HepG2 (cell line): Measurements from ENCODE around the gene RNF13. TPM values are rescaled to one million over a fixed set of nuclear protein-coding genes. Genes with fewer than 3 reads are reported as not detected.

Experiments
- FOXA3 ChIP-seq: IDR thresholded peaks from 2 replicates; pipeline ENCODE4 v1.6.1; 2016; ENCODE audit warnings: missing genetic modification reagents, missing compliant biosample characterization
- HDAC6 ChIP-seq: fragments of 200-600 bp; sonication (generic); IDR thresholded peaks from 2 replicates; pipeline ENCODE4 v1.7.0; 2017; ENCODE audit warnings: mild to moderate bottlenecking, antibody characterized with exemption, low read length, low read depth
- KLF15 ChIP-seq: sonication (generic); formaldehyde crosslinking; IDR thresholded peaks from 2 replicates; pipeline ENCODE4 v1.8.1; 2023; ENCODE audit warnings: borderline replicate concordance, mild to moderate bottlenecking, inconsistent platforms, missing genetic modification reagents, mixed read lengths
- MAZ ChIP-seq, 2 experiments: sonication (generic) in 1 of 2; formaldehyde crosslinking in 1 of 2; IDR thresholded peaks; 2 replicates each; pipeline versions ENCODE4 v1.5.0 to v1.6.1; 2012 to 2020; ENCODE audit warnings: low read depth in 2 of 2, mild to moderate bottlenecking in 2 of 2, borderline replicate concordance in 1 of 2, improper control_type of control experiment in 1 of 2, low read length in 1 of 2, missing genetic modification reagents in 1 of 2, moderate library complexity in 1 of 2
- NR1H2 ChIP-seq: sonication (generic); formaldehyde crosslinking; IDR thresholded peaks from 2 replicates; pipeline ENCODE4 v1.8.1; 2022; ENCODE audit warnings: low read depth, missing genetic modification reagents, borderline replicate concordance
- SATB2 ChIP-seq: sonication (generic); formaldehyde crosslinking; IDR thresholded peaks from 2 replicates; pipeline ENCODE4 v1.5.0; 2020; ENCODE audit warnings: missing genetic modification reagents
- SNAPC2 ChIP-seq: sonication (generic); formaldehyde crosslinking; IDR thresholded peaks from 2 replicates; pipeline ENCODE4 v1.8.1; 2022; ENCODE audit warnings: mild to moderate bottlenecking, missing genetic modification reagents
- TBL1XR1 ChIP-seq: fragments of 150-350 bp; IDR thresholded peaks from 2 replicates; pipeline ENCODE4 v1.6.1; 2014; ENCODE audit warnings: borderline replicate concordance, low read length; ENCODE audit not compliant: partially characterized antibody
- TOPORS ChIP-seq: sonication (generic); formaldehyde crosslinking; IDR thresholded peaks from 2 replicates; pipeline ENCODE4 v1.8.0; 2023; ENCODE audit warnings: mild to moderate bottlenecking, missing genetic modification reagents
- ZBTB21 ChIP-seq: sonication (generic); formaldehyde crosslinking; IDR thresholded peaks from 2 replicates; pipeline ENCODE4 v1.4.0; 2020; ENCODE audit warnings: missing genetic modification reagents
- ZNF160 ChIP-seq: sonication (generic); formaldehyde crosslinking; IDR thresholded peaks from 2 replicates; pipeline ENCODE4 v1.8.0; 2022; ENCODE audit warnings: mild to moderate bottlenecking, inconsistent platforms, missing genetic modification reagents
- ZNF326 ChIP-seq: sonication (generic); formaldehyde crosslinking; IDR thresholded peaks from 2 replicates; pipeline ENCODE4 v1.4.0; 2020; ENCODE audit warnings: missing genetic modification reagents, borderline replicate concordance
- ZNF460 ChIP-seq: sonication (generic); formaldehyde crosslinking; IDR thresholded peaks from 2 replicates; pipeline ENCODE4 v1.5.1; 2020; ENCODE audit warnings: missing genetic modification reagents, mild to moderate bottlenecking, borderline replicate concordance
- ZSCAN12 ChIP-seq: sonication (generic); formaldehyde crosslinking; IDR thresholded peaks from 2 replicates; pipeline ENCODE4 v1.9.0; 2021; ENCODE audit warnings: mild to moderate bottlenecking, missing genetic modification reagents
- polyA plus RNA-seq, 8 experiments: library from polyadenylated mRNA; depleted of rRNA in 3 of 8; stranded (reverse) in 7 of 8; unstranded in 1 of 8; fragments of >200 nt; fragmentation: Illumina TruSeq in 4 of 8; extraction: Trizol in 4 of 8; gene quantifications; 2 replicates each; pipeline versions ENCODE4 v1.2.1 to v1.2.3, GENCODE V29; 2011 to 2016; ENCODE audit warnings: low read depth in 4 of 8, missing spikeins in 1 of 8, mixed read lengths in 1 of 8; ENCODE audit not compliant: insufficient read depth in 1 of 8
- total RNA-seq, 5 experiments: library from RNA; depleted of rRNA; stranded (reverse); fragments of >200 nt; fragmentation: Illumina TruSeq; extraction: Trizol; gene quantifications; 2 replicates each; pipeline ENCODE4 v1.2.3, GENCODE V29; 2016; ENCODE audit warnings: low read depth in 1 of 5
- TF ChIP-seq, protein P1 (sequence below): sonication (generic); formaldehyde crosslinking; conservative IDR thresholded peaks from 2 replicates; pipeline ENCODE4 v1.4.0; 2020; ENCODE audit warnings: missing genetic modification reagents
- TF ChIP-seq, protein P2 (sequence below), 2 experiments: fragments of 450-650 bp in 1 of 2; sonication (generic) in 1 of 2; formaldehyde crosslinking; IDR thresholded peaks; 2 replicates each; pipeline versions ENCODE4 v1.5.0 to v1.8.0; 2020 to 2022; ENCODE audit warnings: mild to moderate bottlenecking in 1 of 2, missing genetic modification reagents in 1 of 2
- TF ChIP-seq, protein P3 (sequence below): sonication (generic); formaldehyde crosslinking; IDR thresholded peaks from 2 replicates; pipeline ENCODE4 v1.4.0; 2020; ENCODE audit warnings: mild to moderate bottlenecking, missing genetic modification reagents

Gene RNF13
- total and polyA plus RNA-seq, 2 of the 13 experiments (the other 11 are each of a cell fraction or from before 2014, with no cell fraction given): 39.8 to 46.0 TPM

DNA sequence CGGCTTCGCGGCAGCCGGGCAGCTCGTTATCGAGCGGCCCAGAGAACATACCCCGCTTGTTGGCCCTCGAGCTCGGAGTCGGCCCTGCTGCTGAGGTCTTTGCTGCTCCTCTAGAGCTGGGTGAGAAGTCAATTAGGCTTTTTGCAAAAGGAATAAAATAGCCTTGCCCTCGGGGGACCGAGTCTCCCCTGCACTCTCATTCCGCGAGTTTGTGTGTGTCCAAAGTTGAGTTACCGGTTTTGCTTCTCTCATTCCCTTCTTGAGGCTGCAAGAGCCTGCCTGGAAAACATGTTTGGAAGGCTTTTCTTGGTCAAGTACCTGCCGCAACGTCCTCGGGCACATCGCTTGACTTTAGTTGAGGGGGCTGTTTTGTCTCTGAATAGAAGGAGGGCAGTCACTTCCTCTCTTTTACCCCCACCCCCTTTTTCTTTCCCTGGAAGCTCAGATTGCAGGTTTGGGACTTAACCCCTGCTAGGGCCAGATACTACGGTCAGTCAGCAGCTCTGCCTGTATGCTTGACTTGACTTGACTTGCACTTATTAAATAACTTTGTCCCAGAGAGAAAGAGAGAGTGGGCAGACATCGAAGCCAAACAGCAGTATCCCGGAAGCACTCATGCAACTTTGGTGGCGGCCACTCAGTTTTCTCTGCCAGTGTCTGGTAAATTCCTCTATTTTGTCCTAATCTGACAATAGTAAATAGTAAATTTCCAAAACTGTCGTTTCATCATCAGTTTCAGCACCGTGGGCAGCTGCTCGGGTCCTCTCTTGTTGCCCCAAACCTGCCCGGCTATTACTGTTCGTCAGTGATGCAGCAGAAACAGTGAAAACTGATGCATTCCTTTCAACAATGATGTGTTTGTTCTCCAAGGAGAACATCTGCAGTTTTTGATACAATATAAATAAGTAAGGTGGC, 609 bp downstream of the RNF13 start (continued):
- TF ChIP-seq, protein P1, sequence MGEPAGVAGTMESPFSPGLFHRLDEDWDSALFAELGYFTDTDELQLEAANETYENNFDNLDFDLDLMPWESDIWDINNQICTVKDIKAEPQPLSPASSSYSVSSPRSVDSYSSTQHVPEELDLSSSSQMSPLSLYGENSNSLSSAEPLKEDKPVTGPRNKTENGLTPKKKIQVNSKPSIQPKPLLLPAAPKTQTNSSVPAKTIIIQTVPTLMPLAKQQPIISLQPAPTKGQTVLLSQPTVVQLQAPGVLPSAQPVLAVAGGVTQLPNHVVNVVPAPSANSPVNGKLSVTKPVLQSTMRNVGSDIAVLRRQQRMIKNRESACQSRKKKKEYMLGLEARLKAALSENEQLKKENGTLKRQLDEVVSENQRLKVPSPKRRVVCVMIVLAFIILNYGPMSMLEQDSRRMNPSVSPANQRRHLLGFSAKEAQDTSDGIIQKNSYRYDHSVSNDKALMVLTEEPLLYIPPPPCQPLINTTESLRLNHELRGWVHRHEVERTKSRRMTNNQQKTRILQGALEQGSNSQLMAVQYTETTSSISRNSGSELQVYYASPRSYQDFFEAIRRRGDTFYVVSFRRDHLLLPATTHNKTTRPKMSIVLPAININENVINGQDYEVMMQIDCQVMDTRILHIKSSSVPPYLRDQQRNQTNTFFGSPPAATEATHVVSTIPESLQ (CRISPR knock-in tag): no peak
- no peak for TF ChIP-seq ZNF326 (CRISPR knock-in tag)
- TF ChIP-seq TOPORS (CRISPR knock-in tag): no peak
- no peak for TF ChIP-seq FOXA3 (CRISPR knock-in tag)
- no peak for TF ChIP-seq SNAPC2 (CRISPR knock-in tag)
- TF ChIP-seq ZNF460 (CRISPR knock-in tag): no peak
- no peak for TF ChIP-seq HDAC6
- 0 out of 2 replicates have a peak, but pooled peaks have one; percentile 44 for TF ChIP-seq KLF15
- TF ChIP-seq ZNF160 (CRISPR knock-in tag): no peak
- TF ChIP-seq SATB2 (CRISPR knock-in tag): no peak
- TF ChIP-seq, protein P2, sequence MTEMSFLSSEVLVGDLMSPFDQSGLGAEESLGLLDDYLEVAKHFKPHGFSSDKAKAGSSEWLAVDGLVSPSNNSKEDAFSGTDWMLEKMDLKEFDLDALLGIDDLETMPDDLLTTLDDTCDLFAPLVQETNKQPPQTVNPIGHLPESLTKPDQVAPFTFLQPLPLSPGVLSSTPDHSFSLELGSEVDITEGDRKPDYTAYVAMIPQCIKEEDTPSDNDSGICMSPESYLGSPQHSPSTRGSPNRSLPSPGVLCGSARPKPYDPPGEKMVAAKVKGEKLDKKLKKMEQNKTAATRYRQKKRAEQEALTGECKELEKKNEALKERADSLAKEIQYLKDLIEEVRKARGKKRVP (CRISPR knock-in tag; IDR thresholded peaks at IDR 0.05): peak in 1 of 2 experiments; percentile 56; a peak in 1 of 4 replicates
- no peak for TF ChIP-seq TBL1XR1
- TF ChIP-seq, protein P3, sequence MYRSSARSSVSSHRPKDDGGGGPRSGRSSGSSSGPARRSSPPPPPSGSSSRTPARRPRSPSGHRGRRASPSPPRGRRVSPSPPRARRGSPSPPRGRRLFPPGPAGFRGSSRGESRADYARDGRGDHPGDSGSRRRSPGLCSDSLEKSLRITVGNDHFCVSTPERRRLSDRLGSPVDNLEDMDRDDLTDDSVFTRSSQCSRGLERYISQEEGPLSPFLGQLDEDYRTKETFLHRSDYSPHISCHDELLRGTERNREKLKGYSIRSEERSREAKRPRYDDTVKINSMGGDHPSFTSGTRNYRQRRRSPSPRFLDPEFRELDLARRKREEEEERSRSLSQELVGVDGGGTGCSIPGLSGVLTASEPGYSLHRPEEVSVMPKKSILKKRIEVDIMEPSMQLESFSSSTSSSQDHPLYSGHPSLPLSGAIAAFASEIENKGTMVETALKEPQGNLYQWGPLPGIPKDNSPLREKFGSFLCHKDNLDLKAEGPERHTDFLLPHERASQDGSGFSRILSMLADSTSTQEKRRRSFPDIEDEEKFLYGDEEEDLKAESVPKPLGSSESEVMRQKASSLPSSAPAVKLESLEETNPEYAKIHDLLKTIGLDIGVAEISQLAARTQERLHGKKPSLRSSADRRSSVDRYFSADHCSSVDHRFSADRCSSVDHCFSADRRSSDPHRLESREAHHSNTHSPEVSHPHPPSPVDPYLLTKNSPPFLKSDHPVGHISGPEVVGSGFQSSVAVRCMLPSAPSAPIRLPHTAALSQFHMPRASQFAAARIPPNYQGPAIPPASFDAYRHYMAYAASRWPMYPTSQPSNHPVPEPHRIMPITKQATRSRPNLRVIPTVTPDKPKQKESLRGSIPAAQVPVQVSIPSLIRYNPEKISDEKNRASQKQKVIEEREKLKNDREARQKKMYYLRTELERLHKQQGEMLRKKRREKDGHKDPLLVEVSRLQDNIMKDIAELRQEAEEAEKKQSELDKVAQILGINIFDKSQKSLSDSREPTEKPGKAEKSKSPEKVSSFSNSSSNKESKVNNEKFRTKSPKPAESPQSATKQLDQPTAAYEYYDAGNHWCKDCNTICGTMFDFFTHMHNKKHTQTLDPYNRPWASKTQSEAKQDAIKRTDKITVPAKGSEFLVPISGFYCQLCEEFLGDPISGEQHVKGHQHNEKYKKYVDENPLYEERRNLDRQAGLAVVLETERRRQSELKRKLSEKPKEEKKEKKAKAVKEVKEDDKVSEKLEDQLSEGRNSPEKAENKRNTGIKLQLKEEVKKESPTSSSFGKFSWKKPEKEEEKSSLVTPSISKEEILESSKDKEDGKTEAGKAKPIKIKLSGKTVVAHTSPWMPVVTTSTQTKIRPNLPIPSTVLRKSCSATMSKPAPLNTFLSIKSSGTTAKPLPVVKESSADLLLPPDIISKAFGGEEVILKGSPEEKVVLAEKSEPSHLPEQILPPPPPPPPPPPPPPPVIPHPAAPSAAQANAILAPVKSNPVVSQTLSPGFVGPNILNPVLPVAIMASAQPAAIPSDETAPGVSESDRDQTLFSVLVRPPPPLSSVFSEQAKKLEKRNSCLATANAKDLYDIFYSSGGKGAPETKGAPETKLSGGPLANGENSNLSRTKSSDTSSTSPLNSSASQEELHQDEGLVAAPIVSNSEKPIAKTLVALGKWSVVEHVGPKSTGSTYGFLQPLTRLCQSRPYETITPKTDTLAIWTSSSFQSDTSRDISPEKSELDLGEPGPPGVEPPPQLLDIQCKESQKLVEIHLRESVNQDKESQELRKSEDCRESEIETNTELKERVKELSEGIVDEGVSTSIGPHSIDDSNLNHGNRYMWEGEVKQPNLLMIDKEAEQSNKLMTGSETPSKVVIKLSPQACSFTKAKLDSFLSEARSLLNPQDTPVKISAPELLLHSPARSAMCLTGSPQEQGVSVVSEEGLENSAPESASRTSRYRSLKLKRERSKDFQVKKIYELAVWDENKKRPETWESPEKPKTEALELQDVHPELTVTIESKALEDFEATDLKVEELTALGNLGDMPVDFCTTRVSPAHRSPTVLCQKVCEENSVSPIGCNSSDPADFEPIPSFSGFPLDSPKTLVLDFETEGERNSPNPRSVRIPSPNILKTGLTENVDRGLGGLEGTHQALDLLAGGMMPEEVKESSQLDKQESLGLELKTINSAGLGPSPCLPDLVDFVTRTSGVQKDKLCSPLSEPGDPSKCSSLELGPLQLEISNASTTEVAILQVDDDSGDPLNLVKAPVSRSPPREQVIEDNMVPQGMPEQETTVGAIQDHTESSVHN (CRISPR knock-in tag): no peak
- TF ChIP-seq NR1H2 (CRISPR knock-in tag): no peak
- no peak for TF ChIP-seq ZSCAN12 (CRISPR knock-in tag)
- no peak for TF ChIP-seq MAZ (IDR thresholded peaks at IDR 0.05; ENCODE audit: borderline replicate concordance, low read depth, low read length)
- TF ChIP-seq MAZ (CRISPR knock-in tag; IDR thresholded peaks at IDR 0.05; ENCODE audit: low read depth): no peak
- no peak for TF ChIP-seq ZBTB21 (CRISPR knock-in tag)
